Hepatocyte (in vitro differentiated cells): ENCODE data around the gene S100PBP.

Source experiments
- CTCF ChIP-seq: fragments of 200-600 bp; sonication (generic); IDR thresholded peaks from 2 replicates; pipeline ENCODE4 v1.5.1; 2016; ENCODE audit warnings: antibody characterized with exemption, mild to moderate bottlenecking; ENCODE audit not compliant: poor library complexity
- EZH2 ChIP-seq: fragments of 200-600 bp; sonication (generic); IDR thresholded peaks from 2 replicates; pipeline ENCODE4 v1.6.1; 2016; ENCODE audit warnings: antibody characterized with exemption, mild to moderate bottlenecking, borderline replicate concordance

GRCh38 chr1:32858136-32858535, 40.7 kb downstream of the S100PBP start:
- no peak for TF ChIP-seq CTCF
- no peak for TF ChIP-seq EZH2
